ENCODE results near the gene BCL7C.

BCL7C gene

GRCh38 chr16:30842971-30843370, 50.9 kb downstream of the BCL7C start:
- TF ChIP-seq YY1 (IDR thresholded peaks at IDR 0.05; ENCODE audit: low read depth) = no peak
- TF ChIP-seq TEAD4 (IDR thresholded peaks at IDR 0.05) = no peak
- no peak for TF ChIP-seq MAX (IDR thresholded peaks at IDR 0.05)
- no peak for TF ChIP-seq FOXM1 (IDR thresholded peaks at IDR 0.05; ENCODE audit: borderline replicate concordance, low read depth)
- TF ChIP-seq TAF1 (IDR thresholded peaks at IDR 0.05; ENCODE audit: low read depth) = no peak
- TF ChIP-seq ZBTB7A (IDR thresholded peaks at IDR 0.05; ENCODE audit: low read depth) = no peak
- TF ChIP-seq REST (IDR thresholded peaks at IDR 0.05; ENCODE audit: low read depth) = no peak
- TF ChIP-seq TCF12 (IDR thresholded peaks at IDR 0.05; ENCODE audit: low read depth) = no peak
- no peak for TF ChIP-seq CREB1 (IDR thresholded peaks at IDR 0.05; ENCODE audit: low read depth)
- TF ChIP-seq EGR1 (IDR thresholded peaks at IDR 0.05) = no peak
- no peak for TF ChIP-seq USF1 (IDR thresholded peaks at IDR 0.05)
- no peak for TF ChIP-seq NFIC (IDR thresholded peaks at IDR 0.05)
- no peak for TF ChIP-seq EP300 (IDR thresholded peaks at IDR 0.05; ENCODE audit: borderline replicate concordance)
- TF ChIP-seq CEBPB (IDR thresholded peaks at IDR 0.05) = no peak
- TF ChIP-seq RAD21 (IDR thresholded peaks at IDR 0.05; ENCODE audit: low read depth) = no peak

GRCh38 chr16:30841332-30841731, 52.5 kb downstream of the BCL7C start:
- TF ChIP-seq NFIC (IDR thresholded peaks at IDR 0.05) = no peak
- no peak for TF ChIP-seq USF1 (IDR thresholded peaks at IDR 0.05)
- TF ChIP-seq REST (IDR thresholded peaks at IDR 0.05; ENCODE audit: low read depth) = no peak
- TF ChIP-seq CEBPB (IDR thresholded peaks at IDR 0.05) = no peak
- no peak for TF ChIP-seq EGR1 (IDR thresholded peaks at IDR 0.05)
- no peak for TF ChIP-seq TAF1 (IDR thresholded peaks at IDR 0.05; ENCODE audit: low read depth)
- TF ChIP-seq EP300 (IDR thresholded peaks at IDR 0.05; ENCODE audit: borderline replicate concordance) = no peak
- TF ChIP-seq ZBTB7A (IDR thresholded peaks at IDR 0.05; ENCODE audit: low read depth) = no peak
- TF ChIP-seq CREB1 (IDR thresholded peaks at IDR 0.05; ENCODE audit: low read depth) = no peak
- TF ChIP-seq TCF12 (IDR thresholded peaks at IDR 0.05; ENCODE audit: low read depth) = no peak
- no peak for TF ChIP-seq YY1 (IDR thresholded peaks at IDR 0.05; ENCODE audit: low read depth)
- TF ChIP-seq FOXM1 (IDR thresholded peaks at IDR 0.05; ENCODE audit: borderline replicate concordance, low read depth) = no peak
- TF ChIP-seq RAD21 (IDR thresholded peaks at IDR 0.05; ENCODE audit: low read depth) = no peak
- TF ChIP-seq MAX (IDR thresholded peaks at IDR 0.05) = no peak
- TF ChIP-seq TEAD4 (IDR thresholded peaks at IDR 0.05) = no peak

GRCh38 chr16:30840611-30841010, 53.3 kb downstream of the BCL7C start:
- TF ChIP-seq TAF1 (IDR thresholded peaks at IDR 0.05; ENCODE audit: low read depth) (no peak), EGR1 (IDR thresholded peaks at IDR 0.05) (no peak), REST (IDR thresholded peaks at IDR 0.05; ENCODE audit: low read depth) (no peak), USF1 (IDR thresholded peaks at IDR 0.05) (no peak), TEAD4 (IDR thresholded peaks at IDR 0.05) (no peak), RAD21 (IDR thresholded peaks at IDR 0.05; ENCODE audit: low read depth) (no peak), EP300 (IDR thresholded peaks at IDR 0.05; ENCODE audit: borderline replicate concordance) (no peak), YY1 (IDR thresholded peaks at IDR 0.05; ENCODE audit: low read depth) (no peak), ZBTB7A (IDR thresholded peaks at IDR 0.05; ENCODE audit: low read depth) (no peak), FOXM1 (IDR thresholded peaks at IDR 0.05; ENCODE audit: borderline replicate concordance, low read depth) (no peak), NFIC (IDR thresholded peaks at IDR 0.05) (no peak), CEBPB (IDR thresholded peaks at IDR 0.05) (no peak), TCF12 (IDR thresholded peaks at IDR 0.05; ENCODE audit: low read depth) (no peak)

Data from Ishikawa (cell line).